GM23338 (cell line): Measurements from ENCODE around the gene PGR. TPM values are rescaled to one million over a fixed set of nuclear protein-coding genes. Genes with fewer than 3 reads are reported as not detected.

Source experiments
- ATAC-seq: fragments of 200-7000 bp; cut with Tn5 transposase; 3 replicates; pipeline ENCODE4 v1.9.1; 2020
- DNase-seq: peaks from one replicate; pipeline ENCODE4 v3.0.0-alpha.2; 2015; ENCODE audit warnings: low spot score
- H2AFZ ChIP-seq: fragments of 200-600 bp; sonication (generic); 2 replicates; pipeline ENCODE4 v1.8.0; 2016; ENCODE audit warnings: antibody characterized with exemption, mild to moderate bottlenecking, moderate library complexity
- H3F3A ChIP-seq: fragments of 200-600 bp; sonication (generic); replicated peaks from 2 replicates; pipeline ENCODE4 v1.8.0; 2017; ENCODE audit warnings: antibody characterized with exemption, mixed run types, low read depth
- H3K27ac ChIP-seq: fragments of 200-600 bp; sonication (generic); 2 replicates; pipeline ENCODE4 v1.6.1; 2016; ENCODE audit warnings: low read depth
- H3K27me3 ChIP-seq: fragments of 200-600 bp; sonication (generic); 2 replicates; pipeline ENCODE4 v1.8.0; 2016; ENCODE audit warnings: mild to moderate bottlenecking, mixed run types, moderate library complexity; ENCODE audit not compliant: insufficient read depth
- H3K36me3 ChIP-seq: fragments of 200-600 bp; sonication (generic); 2 replicates; pipeline ENCODE4 v1.8.0; 2016; ENCODE audit warnings: mild to moderate bottlenecking; ENCODE audit not compliant: insufficient read depth
- H3K4me1 ChIP-seq: fragments of 200-600 bp; sonication (generic); 2 replicates; pipeline ENCODE4 v1.8.0; 2016; ENCODE audit warnings: mild to moderate bottlenecking, moderate library complexity; ENCODE audit not compliant: insufficient read depth
- H3K4me2 ChIP-seq: fragments of 200-600 bp; sonication (generic); 2 replicates; pipeline ENCODE4 v1.7.1; 2017; ENCODE audit warnings: mixed run types
- H3K4me3 ChIP-seq: fragments of 200-600 bp; sonication (generic); 2 replicates; pipeline ENCODE4 v1.6.1; 2016; ENCODE audit warnings: mixed run types
- H3K79me2 ChIP-seq: fragments of 200-600 bp; sonication (generic); replicated peaks from 2 replicates; pipeline ENCODE4 v1.8.0; 2017; ENCODE audit warnings: mild to moderate bottlenecking; ENCODE audit not compliant: insufficient read depth
- H3K9me2 ChIP-seq: fragments of 200-600 bp; sonication (generic); 2 replicates; pipeline ENCODE4 v1.8.0; 2017; ENCODE audit not compliant: insufficient read depth
- H4K20me1 ChIP-seq: fragments of 200-600 bp; sonication (generic); replicated peaks from 2 replicates; pipeline ENCODE4 v1.8.0; 2017; ENCODE audit warnings: mild to moderate bottlenecking; ENCODE audit not compliant: insufficient read depth
- H3K27ac Mint-ChIP-seq: 2 replicates; pipeline ENCODE4 v1.8.0; 2020; ENCODE audit warnings: inconsistent platforms, mild to moderate bottlenecking, moderate library complexity, mixed read lengths
- H3K27me3 Mint-ChIP-seq: 3 replicates; pipeline ENCODE4 v1.8.0; 2022; ENCODE audit warnings: low read depth, mild to moderate bottlenecking, moderate library complexity, mixed read lengths, inconsistent platforms; ENCODE audit not compliant: insufficient read depth, poor library complexity
- H3K36me3 Mint-ChIP-seq: 3 replicates; pipeline ENCODE4 v1.8.0; 2021; ENCODE audit warnings: low read depth, mild to moderate bottlenecking, inconsistent platforms, moderate library complexity, mixed read lengths
- H3K4me1 Mint-ChIP-seq: 3 replicates; pipeline ENCODE4 v1.8.0; 2020; ENCODE audit warnings: mild to moderate bottlenecking, inconsistent platforms, mixed read lengths
- H3K4me3 Mint-ChIP-seq: 3 replicates; pipeline ENCODE4 v1.8.0; 2021; ENCODE audit warnings: moderate library complexity, mild to moderate bottlenecking, inconsistent platforms, mixed read lengths
- H3K9me3 Mint-ChIP-seq: 3 replicates; pipeline ENCODE4 v1.8.0; 2020; ENCODE audit warnings: moderate library complexity, mild to moderate bottlenecking, inconsistent platforms, mixed read lengths
- CREB1 ChIP-seq: fragments of 250-450 bp; sonication (Bioruptor Pico); IDR thresholded peaks from 2 replicates; pipeline ENCODE4 v1.5.0; 2020; ENCODE audit warnings: low read depth, mild to moderate bottlenecking, moderate library complexity
- EZH2 ChIP-seq: fragments of 200-600 bp; sonication (generic); IDR thresholded peaks from one replicate; pipeline ENCODE4 v1.8.0; 2017; ENCODE audit warnings: antibody characterized with exemption, mild to moderate bottlenecking, low read depth; ENCODE audit not compliant: unreplicated experiment
- EZH2phosphoT487 ChIP-seq: fragments of 200-600 bp; sonication (generic); IDR thresholded peaks from one replicate; pipeline ENCODE4 v1.8.1; 2018; ENCODE audit warnings: antibody characterized with exemption; ENCODE audit not compliant: unreplicated experiment
- JUNB ChIP-seq: IDR thresholded peaks from one replicate; pipeline ENCODE4 v1.6.1; 2016; ENCODE audit warnings: antibody characterized with exemption; ENCODE audit not compliant: unreplicated experiment
- NANOG ChIP-seq: IDR thresholded peaks from 2 replicates; pipeline ENCODE4 v1.6.1; 2016; ENCODE audit warnings: antibody characterized with exemption, borderline replicate concordance
- POLR2AphosphoS5 ChIP-seq: IDR thresholded peaks from 2 replicates; pipeline ENCODE4 v1.6.1; 2016; ENCODE audit warnings: antibody characterized with exemption, low read depth
- STAT1 ChIP-seq: IDR thresholded peaks from one replicate; pipeline ENCODE4 v1.6.1; 2016; ENCODE audit warnings: antibody characterized with exemption; ENCODE audit not compliant: unreplicated experiment
- ZNF114 ChIP-seq: fragments of 250-450 bp; sonication (Bioruptor Pico); IDR thresholded peaks from 2 replicates; pipeline ENCODE4 v1.5.0; 2020; ENCODE audit warnings: mild to moderate bottlenecking, moderate library complexity
- ZNF331 ChIP-seq: fragments of 250-450 bp; sonication (Bioruptor Pico); IDR thresholded peaks from 2 replicates; pipeline ENCODE4 v1.5.0; 2020; ENCODE audit warnings: low read depth, mild to moderate bottlenecking, moderate library complexity
- polyA plus RNA-seq: library from polyadenylated mRNA; unstranded; fragments of >200 nt; fragmentation: Nextera tagmentation; extraction: Ambion mirVana; gene quantifications from 2 replicates; pipeline ENCODE4 v1.2.1, GENCODE V29; 2016
- total RNA-seq: library from RNA; depleted of rRNA; stranded (reverse); fragments of >200 nt; shearing (Covaris generic); gene quantifications from 2 replicates; pipeline ENCODE4 v1.2.3, GENCODE V29; 2014
- TF ChIP-seq, protein P1 (sequence below): IDR thresholded peaks from 2 replicates; pipeline ENCODE4 v1.6.1; 2016; ENCODE audit warnings: antibody characterized with exemption
- TF ChIP-seq, protein P2 (sequence below): IDR thresholded peaks from one replicate; pipeline ENCODE4 v1.6.1; 2018; ENCODE audit warnings: antibody characterized with exemption; ENCODE audit not compliant: unreplicated experiment
- TF ChIP-seq, protein P3 (sequence below), 2 experiments: fragments of 200-600 bp in 1 of 2; sonication (generic) in 1 of 2; conservative IDR thresholded peaks; 2 replicates each; pipeline versions ENCODE4 v1.5.1 to v1.6.1; 2016 to 2017; ENCODE audit warnings: antibody characterized with exemption in 2 of 2, low read depth in 2 of 2, mild to moderate bottlenecking in 2 of 2, moderate library complexity in 1 of 2
- TF ChIP-seq, protein P4 (sequence below): fragments of 250-450 bp; sonication (Bioruptor Pico); IDR thresholded peaks from 2 replicates; pipeline ENCODE4 v1.5.0; 2020; ENCODE audit warnings: mild to moderate bottlenecking, moderate library complexity

Gene PGR
- total and polyA plus RNA-seq, 2 experiments from 2014 or later: 0.07 to 0.11 TPM

DNA sequence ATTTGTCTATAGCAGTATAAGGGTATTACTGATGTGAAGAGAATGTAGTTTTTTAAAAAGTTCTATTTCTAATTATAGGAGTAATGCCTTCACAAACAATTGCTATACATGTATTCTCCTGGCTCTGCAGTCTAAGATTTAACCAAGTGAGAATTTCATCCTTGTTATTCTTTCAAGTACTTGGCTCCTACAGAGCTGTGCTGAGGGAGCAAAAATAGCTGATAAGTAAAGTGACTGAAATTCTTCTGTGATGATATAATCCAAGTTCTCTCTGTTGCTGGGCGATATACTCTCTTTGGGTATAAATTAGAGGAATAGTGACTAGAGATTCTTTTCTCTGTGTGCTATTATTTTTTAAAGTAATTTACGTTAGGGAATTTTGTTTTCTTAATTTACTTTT is 68.0 kb downstream of the PGR start:
- Mint-ChIP-seq H3K9me3 (no peaks in the 10 kb centered on the region), H3K27ac (no peak overlapping the region), H3K36me3 (no peaks in the 10 kb centered on the region), H3K4me3 (no peak overlapping the region), H3K4me1 (no peaks in the 10 kb centered on the region), H3K27me3 (peaks cover 2% of the 10 kb centered on the region)
- Histone ChIP-seq H3F3A (no peaks in the 10 kb centered on the region), H2AFZ (no peak overlapping the region), H4K20me1 (no peaks in the 10 kb centered on the region), H3K4me1 (no peaks in the 10 kb centered on the region), H3K4me2 (no peak overlapping the region), H3K36me3 (no peaks in the 10 kb centered on the region), H3K9me2 (no peaks in the 10 kb centered on the region), H3K79me2 (no peaks in the 10 kb centered on the region), H3K27me3 (no peaks in the 10 kb centered on the region), H3K4me3 (no peak overlapping the region), H3K27ac (no peak overlapping the region)
- no peak for DNase-seq
- TF ChIP-seq, protein P1, sequence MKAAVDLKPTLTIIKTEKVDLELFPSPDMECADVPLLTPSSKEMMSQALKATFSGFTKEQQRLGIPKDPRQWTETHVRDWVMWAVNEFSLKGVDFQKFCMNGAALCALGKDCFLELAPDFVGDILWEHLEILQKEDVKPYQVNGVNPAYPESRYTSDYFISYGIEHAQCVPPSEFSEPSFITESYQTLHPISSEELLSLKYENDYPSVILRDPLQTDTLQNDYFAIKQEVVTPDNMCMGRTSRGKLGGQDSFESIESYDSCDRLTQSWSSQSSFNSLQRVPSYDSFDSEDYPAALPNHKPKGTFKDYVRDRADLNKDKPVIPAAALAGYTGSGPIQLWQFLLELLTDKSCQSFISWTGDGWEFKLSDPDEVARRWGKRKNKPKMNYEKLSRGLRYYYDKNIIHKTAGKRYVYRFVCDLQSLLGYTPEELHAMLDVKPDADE: no peak
- TF ChIP-seq EZH2phosphoT487 (no peak), CREB1 (CRISPR knock-in tag) (no peak), NANOG (no peak), JUNB (no peak), POLR2AphosphoS5 (no peak), ZNF114 (CRISPR knock-in tag) (no peak), EZH2 (no peak), STAT1 (no peak), ZNF331 (CRISPR knock-in tag) (no peak)
- TF ChIP-seq, protein P2, sequence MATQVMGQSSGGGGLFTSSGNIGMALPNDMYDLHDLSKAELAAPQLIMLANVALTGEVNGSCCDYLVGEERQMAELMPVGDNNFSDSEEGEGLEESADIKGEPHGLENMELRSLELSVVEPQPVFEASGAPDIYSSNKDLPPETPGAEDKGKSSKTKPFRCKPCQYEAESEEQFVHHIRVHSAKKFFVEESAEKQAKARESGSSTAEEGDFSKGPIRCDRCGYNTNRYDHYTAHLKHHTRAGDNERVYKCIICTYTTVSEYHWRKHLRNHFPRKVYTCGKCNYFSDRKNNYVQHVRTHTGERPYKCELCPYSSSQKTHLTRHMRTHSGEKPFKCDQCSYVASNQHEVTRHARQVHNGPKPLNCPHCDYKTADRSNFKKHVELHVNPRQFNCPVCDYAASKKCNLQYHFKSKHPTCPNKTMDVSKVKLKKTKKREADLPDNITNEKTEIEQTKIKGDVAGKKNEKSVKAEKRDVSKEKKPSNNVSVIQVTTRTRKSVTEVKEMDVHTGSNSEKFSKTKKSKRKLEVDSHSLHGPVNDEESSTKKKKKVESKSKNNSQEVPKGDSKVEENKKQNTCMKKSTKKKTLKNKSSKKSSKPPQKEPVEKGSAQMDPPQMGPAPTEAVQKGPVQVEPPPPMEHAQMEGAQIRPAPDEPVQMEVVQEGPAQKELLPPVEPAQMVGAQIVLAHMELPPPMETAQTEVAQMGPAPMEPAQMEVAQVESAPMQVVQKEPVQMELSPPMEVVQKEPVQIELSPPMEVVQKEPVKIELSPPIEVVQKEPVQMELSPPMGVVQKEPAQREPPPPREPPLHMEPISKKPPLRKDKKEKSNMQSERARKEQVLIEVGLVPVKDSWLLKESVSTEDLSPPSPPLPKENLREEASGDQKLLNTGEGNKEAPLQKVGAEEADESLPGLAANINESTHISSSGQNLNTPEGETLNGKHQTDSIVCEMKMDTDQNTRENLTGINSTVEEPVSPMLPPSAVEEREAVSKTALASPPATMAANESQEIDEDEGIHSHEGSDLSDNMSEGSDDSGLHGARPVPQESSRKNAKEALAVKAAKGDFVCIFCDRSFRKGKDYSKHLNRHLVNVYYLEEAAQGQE: no peak
- TF ChIP-seq, protein P3, sequence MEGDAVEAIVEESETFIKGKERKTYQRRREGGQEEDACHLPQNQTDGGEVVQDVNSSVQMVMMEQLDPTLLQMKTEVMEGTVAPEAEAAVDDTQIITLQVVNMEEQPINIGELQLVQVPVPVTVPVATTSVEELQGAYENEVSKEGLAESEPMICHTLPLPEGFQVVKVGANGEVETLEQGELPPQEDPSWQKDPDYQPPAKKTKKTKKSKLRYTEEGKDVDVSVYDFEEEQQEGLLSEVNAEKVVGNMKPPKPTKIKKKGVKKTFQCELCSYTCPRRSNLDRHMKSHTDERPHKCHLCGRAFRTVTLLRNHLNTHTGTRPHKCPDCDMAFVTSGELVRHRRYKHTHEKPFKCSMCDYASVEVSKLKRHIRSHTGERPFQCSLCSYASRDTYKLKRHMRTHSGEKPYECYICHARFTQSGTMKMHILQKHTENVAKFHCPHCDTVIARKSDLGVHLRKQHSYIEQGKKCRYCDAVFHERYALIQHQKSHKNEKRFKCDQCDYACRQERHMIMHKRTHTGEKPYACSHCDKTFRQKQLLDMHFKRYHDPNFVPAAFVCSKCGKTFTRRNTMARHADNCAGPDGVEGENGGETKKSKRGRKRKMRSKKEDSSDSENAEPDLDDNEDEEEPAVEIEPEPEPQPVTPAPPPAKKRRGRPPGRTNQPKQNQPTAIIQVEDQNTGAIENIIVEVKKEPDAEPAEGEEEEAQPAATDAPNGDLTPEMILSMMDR (conservative IDR thresholded peaks at IDR 0.05; ENCODE audit: low read depth in 2 of 2): no peak
- TF ChIP-seq, protein P4, sequence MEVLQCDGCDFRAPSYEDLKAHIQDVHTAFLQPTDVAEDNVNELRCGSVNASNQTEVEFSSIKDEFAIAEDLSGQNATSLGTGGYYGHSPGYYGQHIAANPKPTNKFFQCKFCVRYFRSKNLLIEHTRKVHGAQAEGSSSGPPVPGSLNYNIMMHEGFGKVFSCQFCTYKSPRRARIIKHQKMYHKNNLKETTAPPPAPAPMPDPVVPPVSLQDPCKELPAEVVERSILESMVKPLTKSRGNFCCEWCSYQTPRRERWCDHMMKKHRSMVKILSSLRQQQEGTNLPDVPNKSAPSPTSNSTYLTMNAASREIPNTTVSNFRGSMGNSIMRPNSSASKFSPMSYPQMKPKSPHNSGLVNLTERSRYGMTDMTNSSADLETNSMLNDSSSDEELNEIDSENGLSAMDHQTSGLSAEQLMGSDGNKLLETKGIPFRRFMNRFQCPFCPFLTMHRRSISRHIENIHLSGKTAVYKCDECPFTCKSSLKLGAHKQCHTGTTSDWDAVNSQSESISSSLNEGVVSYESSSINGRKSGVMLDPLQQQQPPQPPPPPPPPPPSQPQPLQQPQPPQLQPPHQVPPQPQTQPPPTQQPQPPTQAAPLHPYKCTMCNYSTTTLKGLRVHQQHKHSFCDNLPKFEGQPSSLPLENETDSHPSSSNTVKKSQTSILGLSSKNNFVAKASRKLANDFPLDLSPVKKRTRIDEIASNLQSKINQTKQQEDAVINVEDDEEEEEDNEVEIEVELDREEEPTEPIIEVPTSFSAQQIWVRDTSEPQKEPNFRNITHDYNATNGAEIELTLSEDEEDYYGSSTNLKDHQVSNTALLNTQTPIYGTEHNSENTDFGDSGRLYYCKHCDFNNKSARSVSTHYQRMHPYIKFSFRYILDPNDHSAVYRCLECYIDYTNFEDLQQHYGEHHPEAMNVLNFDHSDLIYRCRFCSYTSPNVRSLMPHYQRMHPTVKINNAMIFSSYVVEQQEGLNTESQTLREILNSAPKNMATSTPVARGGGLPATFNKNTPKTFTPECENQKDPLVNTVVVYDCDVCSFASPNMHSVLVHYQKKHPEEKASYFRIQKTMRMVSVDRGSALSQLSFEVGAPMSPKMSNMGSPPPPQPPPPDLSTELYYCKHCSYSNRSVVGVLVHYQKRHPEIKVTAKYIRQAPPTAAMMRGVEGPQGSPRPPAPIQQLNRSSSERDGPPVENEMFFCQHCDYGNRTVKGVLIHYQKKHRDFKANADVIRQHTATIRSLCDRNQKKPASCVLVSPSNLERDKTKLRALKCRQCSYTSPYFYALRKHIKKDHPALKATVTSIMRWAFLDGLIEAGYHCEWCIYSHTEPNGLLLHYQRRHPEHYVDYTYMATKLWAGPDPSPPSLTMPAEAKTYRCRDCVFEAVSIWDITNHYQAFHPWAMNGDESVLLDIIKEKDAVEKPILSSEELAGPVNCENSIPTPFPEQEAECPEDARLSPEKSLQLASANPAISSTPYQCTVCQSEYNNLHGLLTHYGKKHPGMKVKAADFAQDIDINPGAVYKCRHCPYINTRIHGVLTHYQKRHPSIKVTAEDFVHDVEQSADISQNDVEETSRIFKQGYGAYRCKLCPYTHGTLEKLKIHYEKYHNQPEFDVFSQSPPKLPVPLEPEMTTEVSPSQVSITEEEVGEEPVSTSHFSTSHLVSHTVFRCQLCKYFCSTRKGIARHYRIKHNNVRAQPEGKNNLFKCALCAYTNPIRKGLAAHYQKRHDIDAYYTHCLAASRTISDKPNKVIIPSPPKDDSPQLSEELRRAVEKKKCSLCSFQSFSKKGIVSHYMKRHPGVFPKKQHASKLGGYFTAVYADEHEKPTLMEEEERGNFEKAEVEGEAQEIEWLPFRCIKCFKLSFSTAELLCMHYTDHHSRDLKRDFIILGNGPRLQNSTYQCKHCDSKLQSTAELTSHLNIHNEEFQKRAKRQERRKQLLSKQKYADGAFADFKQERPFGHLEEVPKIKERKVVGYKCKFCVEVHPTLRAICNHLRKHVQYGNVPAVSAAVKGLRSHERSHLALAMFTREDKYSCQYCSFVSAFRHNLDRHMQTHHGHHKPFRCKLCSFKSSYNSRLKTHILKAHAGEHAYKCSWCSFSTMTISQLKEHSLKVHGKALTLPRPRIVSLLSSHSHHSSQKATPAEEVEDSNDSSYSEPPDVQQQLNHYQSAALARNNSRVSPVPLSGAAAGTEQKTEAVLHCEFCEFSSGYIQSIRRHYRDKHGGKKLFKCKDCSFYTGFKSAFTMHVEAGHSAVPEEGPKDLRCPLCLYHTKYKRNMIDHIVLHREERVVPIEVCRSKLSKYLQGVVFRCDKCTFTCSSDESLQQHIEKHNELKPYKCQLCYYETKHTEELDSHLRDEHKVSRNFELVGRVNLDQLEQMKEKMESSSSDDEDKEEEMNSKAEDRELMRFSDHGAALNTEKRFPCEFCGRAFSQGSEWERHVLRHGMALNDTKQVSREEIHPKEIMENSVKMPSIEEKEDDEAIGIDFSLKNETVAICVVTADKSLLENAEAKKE (CRISPR knock-in tag): no peak
- no peak for ATAC-seq
